Hepatocyte (in vitro differentiated cells): ENCODE measurements around the gene KLHL3. TPM values are rescaled to one million over a fixed set of nuclear protein-coding genes. Genes with fewer than 3 reads are reported as not detected.

Experiments used
- DNase-seq: peaks from one replicate; pipeline ENCODE4 v3.0.0-alpha.2; 2016; ENCODE audit warnings: low spot score
- H2AFZ ChIP-seq: fragments of 200-600 bp; sonication (generic); 2 replicates; pipeline ENCODE4 v1.6.0; 2016; ENCODE audit warnings: antibody characterized with exemption, mild to moderate bottlenecking
- H3K27ac ChIP-seq: fragments of 200-600 bp; sonication (generic); 2 replicates; pipeline ENCODE4 v1.5.1; 2016; ENCODE audit warnings: mild to moderate bottlenecking
- H3K27me3 ChIP-seq: fragments of 200-600 bp; sonication (generic); 2 replicates; pipeline ENCODE4 v1.6.1; 2016
- H3K36me3 ChIP-seq: fragments of 200-600 bp; sonication (generic); replicated peaks from 2 replicates; pipeline ENCODE4 v1.5.1; 2016; ENCODE audit warnings: low read depth; ENCODE audit not compliant: insufficient read depth
- H3K4me1 ChIP-seq: fragments of 200-600 bp; sonication (generic); 2 replicates; pipeline ENCODE4 v1.5.1; 2016; ENCODE audit warnings: mild to moderate bottlenecking, moderate library complexity; ENCODE audit not compliant: insufficient read depth
- H3K4me2 ChIP-seq: fragments of 200-600 bp; sonication (generic); 2 replicates; pipeline ENCODE4 v1.6.0; 2016
- H3K4me3 ChIP-seq: fragments of 200-600 bp; sonication (generic); 2 replicates; pipeline ENCODE4 v1.5.1; 2016; ENCODE audit warnings: mild to moderate bottlenecking
- H3K79me2 ChIP-seq: fragments of 200-600 bp; sonication (generic); 2 replicates; pipeline ENCODE4 v1.6.0; 2017; ENCODE audit warnings: mild to moderate bottlenecking
- H3K9me2 ChIP-seq: fragments of 200-600 bp; sonication (generic); replicated peaks from 2 replicates; pipeline ENCODE4 v1.6.0; 2017; ENCODE audit warnings: mild to moderate bottlenecking; ENCODE audit not compliant: insufficient read depth
- H3K9me3 ChIP-seq: fragments of 200-600 bp; sonication (generic); 2 replicates; pipeline ENCODE4 v1.5.1; 2016; ENCODE audit warnings: low read depth, mild to moderate bottlenecking
- H4K20me1 ChIP-seq: fragments of 200-600 bp; sonication (generic); 2 replicates; pipeline ENCODE4 v1.6.0; 2016; ENCODE audit warnings: mild to moderate bottlenecking; ENCODE audit not compliant: insufficient read depth, poor library complexity, severe bottlenecking
- EZH2 ChIP-seq: fragments of 200-600 bp; sonication (generic); IDR thresholded peaks from 2 replicates; pipeline ENCODE4 v1.6.1; 2016; ENCODE audit warnings: antibody characterized with exemption, mild to moderate bottlenecking, borderline replicate concordance
- EZH2phosphoT487 ChIP-seq: fragments of 200-600 bp; sonication (generic); IDR thresholded peaks from one replicate; pipeline ENCODE4 v1.6.1; 2018; ENCODE audit warnings: antibody characterized with exemption, mild to moderate bottlenecking, low read depth, moderate library complexity; ENCODE audit not compliant: unreplicated experiment, severe bottlenecking
- WGBS: methylation state at CpG from one replicate; pipeline ENCODE4 v1.1.6; 2016; ENCODE audit warnings: low lambda C conversion rate; ENCODE audit errors: missing lambda C conversion rate; 5-methylcytosine and 5-hydroxymethylcytosine counted together
- polyA plus RNA-seq: library from polyadenylated mRNA; unstranded; fragments of >200 nt; fragmentation: Nextera tagmentation; extraction: Ambion mirVana; gene quantifications from 2 replicates; pipeline ENCODE4 v1.2.1, GENCODE V29; 2016
- total RNA-seq: library from RNA; depleted of rRNA; stranded (reverse); fragments of >200 nt; gene quantifications from 2 replicates; pipeline ENCODE4 v1.2.3, GENCODE V29; 2014
- TF ChIP-seq, protein P1 (sequence below): fragments of 200-600 bp; sonication (generic); IDR thresholded peaks from 2 replicates; pipeline ENCODE4 v1.5.1; 2016; ENCODE audit warnings: antibody characterized with exemption, mild to moderate bottlenecking; ENCODE audit not compliant: poor library complexity

The KLHL3 gene
- total and polyA plus RNA-seq, 2 experiments from 2014 or later = 1.4 to 5.3 TPM

DNA sequence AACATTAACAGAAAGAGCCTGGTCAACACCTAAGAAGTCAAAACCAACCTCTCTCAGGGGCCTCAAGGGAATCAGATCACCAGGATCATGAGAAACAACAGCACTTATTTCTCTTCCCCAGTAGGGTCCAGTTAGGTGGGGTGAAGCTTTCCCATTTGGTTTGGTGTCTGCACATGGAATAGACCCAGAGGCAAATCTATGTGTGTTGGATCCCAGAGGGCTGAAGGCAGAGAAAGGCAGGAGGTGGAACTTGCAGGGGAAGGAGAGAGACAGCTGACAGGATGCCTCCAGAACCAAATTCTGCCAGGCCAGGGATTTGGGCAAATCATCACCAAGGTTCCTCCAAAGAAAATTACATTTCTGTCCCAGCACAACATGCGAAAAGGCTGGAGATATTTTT is 132.0 kb downstream of the KLHL3 start:
- H3K4me3 ChIP-seq = no peak overlapping the region
- no peaks in the 10 kb centered on the region for H3K4me1 ChIP-seq
- H3K27ac ChIP-seq = no peak overlapping the region
- H4K20me1 ChIP-seq = no peaks in the 10 kb centered on the region
- no peak overlapping the region for H3K4me2 ChIP-seq
- H3K27me3 ChIP-seq = peaks cover 30% of the 10 kb centered on the region
- no peaks in the 10 kb centered on the region for H3K79me2 ChIP-seq
- no peak for DNase-seq
- 84% methylated on average over 1 of the region's 1 CpG for WGBS
- no peaks in the 10 kb centered on the region for H3K9me3 ChIP-seq
- TF ChIP-seq, protein P1, sequence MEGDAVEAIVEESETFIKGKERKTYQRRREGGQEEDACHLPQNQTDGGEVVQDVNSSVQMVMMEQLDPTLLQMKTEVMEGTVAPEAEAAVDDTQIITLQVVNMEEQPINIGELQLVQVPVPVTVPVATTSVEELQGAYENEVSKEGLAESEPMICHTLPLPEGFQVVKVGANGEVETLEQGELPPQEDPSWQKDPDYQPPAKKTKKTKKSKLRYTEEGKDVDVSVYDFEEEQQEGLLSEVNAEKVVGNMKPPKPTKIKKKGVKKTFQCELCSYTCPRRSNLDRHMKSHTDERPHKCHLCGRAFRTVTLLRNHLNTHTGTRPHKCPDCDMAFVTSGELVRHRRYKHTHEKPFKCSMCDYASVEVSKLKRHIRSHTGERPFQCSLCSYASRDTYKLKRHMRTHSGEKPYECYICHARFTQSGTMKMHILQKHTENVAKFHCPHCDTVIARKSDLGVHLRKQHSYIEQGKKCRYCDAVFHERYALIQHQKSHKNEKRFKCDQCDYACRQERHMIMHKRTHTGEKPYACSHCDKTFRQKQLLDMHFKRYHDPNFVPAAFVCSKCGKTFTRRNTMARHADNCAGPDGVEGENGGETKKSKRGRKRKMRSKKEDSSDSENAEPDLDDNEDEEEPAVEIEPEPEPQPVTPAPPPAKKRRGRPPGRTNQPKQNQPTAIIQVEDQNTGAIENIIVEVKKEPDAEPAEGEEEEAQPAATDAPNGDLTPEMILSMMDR = no peak
- TF ChIP-seq EZH2phosphoT487 = no peak
- TF ChIP-seq EZH2 = no peak
- no peak overlapping the region for H2AFZ ChIP-seq
- no peaks in the 10 kb centered on the region for H3K9me2 ChIP-seq
- H3K36me3 ChIP-seq = no peaks in the 10 kb centered on the region

DNA sequence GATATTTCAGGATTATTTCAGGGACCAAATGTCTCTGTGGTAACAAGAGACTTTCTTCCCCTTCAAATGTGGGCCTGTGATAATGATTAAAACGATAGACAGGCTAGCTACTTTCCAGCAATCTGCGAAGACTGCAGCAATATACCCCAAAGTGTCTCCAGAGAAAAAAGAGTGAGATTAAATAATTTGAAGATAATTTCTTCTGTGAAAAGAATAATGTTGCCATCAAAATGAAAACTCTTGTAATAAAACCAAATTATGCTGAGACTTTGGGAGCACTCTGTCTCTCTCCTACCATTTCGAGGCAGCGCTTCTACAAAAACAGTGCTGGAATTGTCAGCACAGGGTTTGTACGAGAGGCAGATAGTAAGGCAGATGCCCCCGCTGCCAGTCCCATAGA is 132.5 kb downstream of the KLHL3 start:
- Histone ChIP-seq H2AFZ (no peak overlapping the region), H3K36me3 (no peaks in the 10 kb centered on the region), H4K20me1 (no peaks in the 10 kb centered on the region), H3K27me3 (peaks cover 30% of the 10 kb centered on the region), H3K4me3 (no peak overlapping the region), H3K9me3 (no peaks in the 10 kb centered on the region), H3K79me2 (no peaks in the 10 kb centered on the region), H3K4me1 (no peaks in the 10 kb centered on the region), H3K4me2 (no peak overlapping the region), H3K9me2 (no peaks in the 10 kb centered on the region), H3K27ac (no peak overlapping the region)
- TF ChIP-seq, protein P1 = no peak
- TF ChIP-seq EZH2 = no peak
- no peak for TF ChIP-seq EZH2phosphoT487
- no peak for DNase-seq
- WGBS = 92% methylated on average over 6 of the region's 6 CpGs

DNA sequence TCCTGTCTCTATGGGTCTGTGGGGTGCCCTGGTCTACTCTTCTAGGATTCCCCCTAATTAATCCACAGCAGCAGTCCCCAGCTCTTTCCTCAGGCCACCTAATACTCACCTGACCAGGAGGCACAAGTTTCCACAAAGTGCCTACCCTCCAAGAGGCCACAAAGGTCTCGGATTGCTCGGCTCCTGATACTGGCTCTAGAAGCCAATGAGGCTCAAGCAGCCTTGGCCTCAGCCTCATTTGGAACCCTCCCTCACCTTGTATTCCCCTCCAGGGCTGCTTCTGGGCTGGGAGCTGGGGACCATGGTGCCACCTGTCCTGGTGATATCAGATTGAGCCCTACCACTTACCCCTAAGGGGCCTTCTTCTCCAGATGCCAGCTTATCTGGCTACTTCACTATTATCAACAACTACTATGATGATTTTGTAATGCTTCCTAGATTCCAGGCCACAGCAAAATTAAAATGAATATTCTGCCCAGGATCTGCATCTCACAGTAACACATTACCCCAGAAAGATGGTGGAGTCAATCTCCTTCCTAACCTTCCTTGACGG is 133.1 kb downstream of the KLHL3 start:
- no peak for TF ChIP-seq EZH2phosphoT487
- TF ChIP-seq EZH2 = no peak
- TF ChIP-seq, protein P1 = no peak
- H3K4me1 ChIP-seq = no peaks in the 10 kb centered on the region
- no peak overlapping the region for H3K4me3 ChIP-seq
- no peaks in the 10 kb centered on the region for H3K36me3 ChIP-seq
- no peak overlapping the region for H2AFZ ChIP-seq
- 91% methylated on average over 3 of the region's 3 CpGs for WGBS
- H3K79me2 ChIP-seq = no peaks in the 10 kb centered on the region
- H3K9me2 ChIP-seq = no peaks in the 10 kb centered on the region
- H3K27me3 ChIP-seq = peaks cover 30% of the 10 kb centered on the region
- no peak overlapping the region for H3K4me2 ChIP-seq
- no peak overlapping the region for H3K27ac ChIP-seq
- no peak for DNase-seq
- H4K20me1 ChIP-seq = no peaks in the 10 kb centered on the region
- H3K9me3 ChIP-seq = no peaks in the 10 kb centered on the region
